Measurements from ENCODE around the gene TSPAN13. TPM values are rescaled to one million over a fixed set of nuclear protein-coding genes. Genes with fewer than 3 reads are reported as not detected.

Gene TSPAN13
- total RNA-seq, 4 donors from 2014 or later = 16.8 to 31.1 (median 28.2) TPM

- Histone ChIP-seq H3K9me3 (no peaks in the 10 kb centered on the region), H3K27me3 (no peaks in the 10 kb centered on the region), H3K4me3 (replicated peaks in 1 of 3) (no peak overlapping the region), H3K4me1 (no peaks in the 10 kb centered on the region), H3K27ac (no peak overlapping the region), H3K36me3 (no peaks in the 10 kb centered on the region)
- intact Hi-C loops (cut with DNase I) = no loop called here
- DNase-seq = no peak
- TF ChIP-seq POLR2A (IDR thresholded peaks at IDR 0.05) = no peak
- no peak for TF ChIP-seq CTCF (IDR thresholded peaks at IDR 0.05)
- 89 to 97% methylated on average over 1 of the region's 1 CpG for WGBS, 2 donors
Measured at GRCh38 chr7:16833373-16833772, 79.8 kb downstream of the TSPAN13 start.

Other genes with a start within 250 kb of the TSPAN13 start
- gene LRRC72, start 226.9 kb upstream of the TSPAN13 start, total RNA-seq = not detected
- 10 to 100 TPM; 21.2 to 35.1 (median 23.9) TPM for gene ANKMY2, start 108.0 kb upstream of the TSPAN13 start, total RNA-seq
- 10 to 100 TPM; 63.0 to 69.0 (median 66.8) TPM for gene BZW2, start 107.6 kb upstream of the TSPAN13 start, total RNA-seq
- gene AGR2, start 51.2 kb downstream of the TSPAN13 start, total RNA-seq = 10 to 100 TPM in 1 of 4 donors, 1 to 10 TPM in 2, not detected in 1; 2.6 to 23.9 (median 4.1) TPM
- 1 to 10 TPM in 2 of 4 donors, not detected in 2; 1.9 to 7.5 TPM for gene AGR3, start 128.2 kb downstream of the TSPAN13 start, total RNA-seq

Measured in thyroid gland (tissue), 4 donors.